ENCODE data around the gene SEMA5A.

Gene SEMA5A

DNA sequence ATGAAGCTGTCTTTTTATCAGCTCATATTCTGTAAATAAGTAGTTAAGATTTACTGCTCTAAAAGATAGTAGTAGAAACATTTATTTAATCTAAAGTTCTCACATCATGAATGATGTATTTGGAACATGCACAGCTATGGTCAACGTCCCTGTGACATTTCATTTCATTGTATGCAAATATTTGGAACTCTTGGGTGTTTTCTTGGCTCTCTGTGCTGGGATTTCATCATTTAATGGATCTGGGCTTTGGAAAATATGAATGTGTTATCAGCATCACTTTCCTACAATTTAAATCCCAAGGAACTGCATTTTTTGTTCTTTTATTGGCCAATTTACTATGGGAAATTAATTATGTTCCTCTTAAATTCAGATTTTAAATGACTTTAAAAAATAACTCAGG is 462.9 kb downstream of the SEMA5A start:
- DNase-seq (ENCODE audit: low read depth in 1 of 2, low spot score in 1 of 2) = no peak
- no peaks in the 10 kb centered on the region for H3K27me3 ChIP-seq (ENCODE audit: insufficient read depth, poor library complexity, severe bottlenecking)
- TF ChIP-seq, protein P1, sequence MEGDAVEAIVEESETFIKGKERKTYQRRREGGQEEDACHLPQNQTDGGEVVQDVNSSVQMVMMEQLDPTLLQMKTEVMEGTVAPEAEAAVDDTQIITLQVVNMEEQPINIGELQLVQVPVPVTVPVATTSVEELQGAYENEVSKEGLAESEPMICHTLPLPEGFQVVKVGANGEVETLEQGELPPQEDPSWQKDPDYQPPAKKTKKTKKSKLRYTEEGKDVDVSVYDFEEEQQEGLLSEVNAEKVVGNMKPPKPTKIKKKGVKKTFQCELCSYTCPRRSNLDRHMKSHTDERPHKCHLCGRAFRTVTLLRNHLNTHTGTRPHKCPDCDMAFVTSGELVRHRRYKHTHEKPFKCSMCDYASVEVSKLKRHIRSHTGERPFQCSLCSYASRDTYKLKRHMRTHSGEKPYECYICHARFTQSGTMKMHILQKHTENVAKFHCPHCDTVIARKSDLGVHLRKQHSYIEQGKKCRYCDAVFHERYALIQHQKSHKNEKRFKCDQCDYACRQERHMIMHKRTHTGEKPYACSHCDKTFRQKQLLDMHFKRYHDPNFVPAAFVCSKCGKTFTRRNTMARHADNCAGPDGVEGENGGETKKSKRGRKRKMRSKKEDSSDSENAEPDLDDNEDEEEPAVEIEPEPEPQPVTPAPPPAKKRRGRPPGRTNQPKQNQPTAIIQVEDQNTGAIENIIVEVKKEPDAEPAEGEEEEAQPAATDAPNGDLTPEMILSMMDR (IDR thresholded peaks at IDR 0.05; ENCODE audit: insufficient read depth, low read length) = no peak
- no peak for TF ChIP-seq GABPA (IDR thresholded peaks at IDR 0.05; ENCODE audit: low read depth)
- TF ChIP-seq, protein P2, sequence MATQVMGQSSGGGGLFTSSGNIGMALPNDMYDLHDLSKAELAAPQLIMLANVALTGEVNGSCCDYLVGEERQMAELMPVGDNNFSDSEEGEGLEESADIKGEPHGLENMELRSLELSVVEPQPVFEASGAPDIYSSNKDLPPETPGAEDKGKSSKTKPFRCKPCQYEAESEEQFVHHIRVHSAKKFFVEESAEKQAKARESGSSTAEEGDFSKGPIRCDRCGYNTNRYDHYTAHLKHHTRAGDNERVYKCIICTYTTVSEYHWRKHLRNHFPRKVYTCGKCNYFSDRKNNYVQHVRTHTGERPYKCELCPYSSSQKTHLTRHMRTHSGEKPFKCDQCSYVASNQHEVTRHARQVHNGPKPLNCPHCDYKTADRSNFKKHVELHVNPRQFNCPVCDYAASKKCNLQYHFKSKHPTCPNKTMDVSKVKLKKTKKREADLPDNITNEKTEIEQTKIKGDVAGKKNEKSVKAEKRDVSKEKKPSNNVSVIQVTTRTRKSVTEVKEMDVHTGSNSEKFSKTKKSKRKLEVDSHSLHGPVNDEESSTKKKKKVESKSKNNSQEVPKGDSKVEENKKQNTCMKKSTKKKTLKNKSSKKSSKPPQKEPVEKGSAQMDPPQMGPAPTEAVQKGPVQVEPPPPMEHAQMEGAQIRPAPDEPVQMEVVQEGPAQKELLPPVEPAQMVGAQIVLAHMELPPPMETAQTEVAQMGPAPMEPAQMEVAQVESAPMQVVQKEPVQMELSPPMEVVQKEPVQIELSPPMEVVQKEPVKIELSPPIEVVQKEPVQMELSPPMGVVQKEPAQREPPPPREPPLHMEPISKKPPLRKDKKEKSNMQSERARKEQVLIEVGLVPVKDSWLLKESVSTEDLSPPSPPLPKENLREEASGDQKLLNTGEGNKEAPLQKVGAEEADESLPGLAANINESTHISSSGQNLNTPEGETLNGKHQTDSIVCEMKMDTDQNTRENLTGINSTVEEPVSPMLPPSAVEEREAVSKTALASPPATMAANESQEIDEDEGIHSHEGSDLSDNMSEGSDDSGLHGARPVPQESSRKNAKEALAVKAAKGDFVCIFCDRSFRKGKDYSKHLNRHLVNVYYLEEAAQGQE (IDR thresholded peaks at IDR 0.05; ENCODE audit: insufficient replicate concordance, low read depth) = no peak
- TF ChIP-seq POLR2AphosphoS5 (IDR thresholded peaks at IDR 0.05; ENCODE audit: low read depth) = no peak
- TF ChIP-seq SPI1 (IDR thresholded peaks at IDR 0.05; ENCODE audit: borderline replicate concordance, low read depth) = no peak
- no peak overlapping the region for H3K4me3 ChIP-seq (replicated peaks; ENCODE audit: insufficient read depth, low read length)
- H3K27ac ChIP-seq (replicated peaks) = no peak overlapping the region

DNA sequence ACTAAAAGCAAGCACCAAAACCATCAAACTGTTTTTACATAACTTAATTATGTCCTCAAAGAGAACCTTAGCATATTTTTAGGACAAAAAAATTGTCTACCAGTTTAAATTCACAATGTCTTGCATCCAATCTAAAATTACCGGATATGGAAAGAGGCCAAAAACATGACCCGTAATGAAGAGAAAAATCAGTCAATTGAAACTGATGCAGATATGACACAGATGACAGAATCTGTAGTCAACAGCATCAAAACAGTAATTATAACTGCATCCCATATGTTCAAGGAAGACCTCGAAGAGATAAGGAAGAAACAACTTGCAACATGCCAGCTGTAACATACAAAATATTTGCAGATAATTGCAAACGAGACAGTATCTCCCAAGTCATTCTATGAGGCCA is 473.2 kb downstream of the SEMA5A start:
- Histone ChIP-seq H3K27me3 (ENCODE audit: insufficient read depth, poor library complexity, severe bottlenecking) (no peaks in the 10 kb centered on the region), H3K27ac (replicated peaks) (no peak overlapping the region), H3K4me3 (replicated peaks; ENCODE audit: insufficient read depth, low read length) (no peak overlapping the region)
- no peak for DNase-seq (ENCODE audit: low read depth in 1 of 2, low spot score in 1 of 2)
- TF ChIP-seq, protein P2 (IDR thresholded peaks at IDR 0.05; ENCODE audit: insufficient replicate concordance, low read depth) = no peak
- no peak for TF ChIP-seq GABPA (IDR thresholded peaks at IDR 0.05; ENCODE audit: low read depth)

DNA sequence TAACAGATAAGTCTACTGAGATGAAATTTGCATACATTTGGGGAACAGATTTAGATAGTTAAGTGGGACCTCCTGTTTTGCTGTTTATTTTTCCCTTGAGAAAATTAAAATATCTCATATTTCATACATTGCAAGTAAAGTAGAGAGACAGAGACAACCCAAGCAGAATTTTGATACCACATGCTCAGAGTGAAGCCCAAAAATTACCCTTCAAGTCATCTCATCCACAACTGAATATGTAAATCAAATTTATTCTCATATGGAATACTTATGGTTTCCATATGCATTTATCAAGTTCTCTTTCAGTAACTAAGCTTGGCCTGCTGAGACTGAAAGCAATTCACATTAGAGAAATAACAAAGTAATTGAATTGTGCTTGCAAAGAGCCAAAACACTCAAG is 474.4 kb downstream of the SEMA5A start:
- TF ChIP-seq SPI1 (IDR thresholded peaks at IDR 0.05; ENCODE audit: borderline replicate concordance, low read depth) = no peak
- no peak for TF ChIP-seq GABPA (IDR thresholded peaks at IDR 0.05; ENCODE audit: low read depth)
- no peak for TF ChIP-seq POLR2AphosphoS5 (IDR thresholded peaks at IDR 0.05; ENCODE audit: low read depth)
- TF ChIP-seq, protein P1 (IDR thresholded peaks at IDR 0.05; ENCODE audit: insufficient read depth, low read length) = no peak
- TF ChIP-seq, protein P2 (IDR thresholded peaks at IDR 0.05; ENCODE audit: insufficient replicate concordance, low read depth) = no peak
- Histone ChIP-seq H3K27ac (replicated peaks) (no peak overlapping the region), H3K27me3 (ENCODE audit: insufficient read depth, poor library complexity, severe bottlenecking) (no peaks in the 10 kb centered on the region), H3K4me3 (replicated peaks; ENCODE audit: insufficient read depth, low read length) (no peak overlapping the region)
- DNase-seq (ENCODE audit: low read depth in 1 of 2, low spot score in 1 of 2) = no peak

DNA sequence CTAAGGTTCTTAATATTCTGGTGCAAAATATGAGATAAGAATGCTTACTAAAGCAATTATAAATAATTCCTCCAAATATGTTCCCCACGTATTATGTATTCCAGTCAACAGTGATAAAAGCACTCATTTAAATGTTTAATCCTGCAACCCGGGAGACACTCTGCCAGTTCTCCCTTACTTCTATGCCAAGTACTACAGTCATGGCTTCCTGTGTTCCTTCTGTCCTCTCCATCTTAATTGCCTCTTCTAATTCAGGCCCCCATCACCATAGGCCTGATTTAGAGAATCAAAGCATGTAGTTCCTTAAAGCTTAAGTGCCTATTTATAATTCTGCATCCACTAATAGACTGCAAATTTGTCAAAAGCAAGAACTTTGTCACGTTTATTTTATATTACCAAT is 474.8 kb downstream of the SEMA5A start:
- DNase-seq (ENCODE audit: low read depth in 1 of 2, low spot score in 1 of 2) = no peak
- Histone ChIP-seq H3K4me3 (replicated peaks; ENCODE audit: insufficient read depth, low read length) (no peak overlapping the region), H3K27ac (replicated peaks) (no peak overlapping the region), H3K27me3 (ENCODE audit: insufficient read depth, poor library complexity, severe bottlenecking) (no peaks in the 10 kb centered on the region)
- TF ChIP-seq, protein P2 (IDR thresholded peaks at IDR 0.05; ENCODE audit: insufficient replicate concordance, low read depth) = no peak
- no peak for TF ChIP-seq SPI1 (IDR thresholded peaks at IDR 0.05; ENCODE audit: borderline replicate concordance, low read depth)
- TF ChIP-seq, protein P1 (IDR thresholded peaks at IDR 0.05; ENCODE audit: insufficient read depth, low read length) = no peak
- TF ChIP-seq GABPA (IDR thresholded peaks at IDR 0.05; ENCODE audit: low read depth) = no peak
- TF ChIP-seq POLR2AphosphoS5 (IDR thresholded peaks at IDR 0.05; ENCODE audit: low read depth) = no peak
